Thyroid gland (tissue), 4 donors: ENCODE results near the gene MGST3. TPM values are rescaled to one million over a fixed set of nuclear protein-coding genes. Genes with fewer than 3 reads are reported as not detected.

Experiments used
- DNase-seq, 2 donors: peaks; one replicate each; pipeline ENCODE4 v3.0.0-alpha.2; 2019
- H3K27ac ChIP-seq, 3 donors: fragments of 200-600 bp; sonication (generic); 1 replicate in 2 of 3; 2 replicates in 1 of 3; pipeline ENCODE4 v1.5.1; 2016 to 2019; ENCODE audit warnings: mild to moderate bottlenecking in 1 of 3, moderate library complexity in 1 of 3
- H3K27me3 ChIP-seq: fragments of 200-600 bp; sonication (generic); one replicate; pipeline ENCODE4 v1.5.1; 2019
- H3K36me3 ChIP-seq, 2 donors: fragments of 200-600 bp; sonication (generic); one replicate each; pipeline ENCODE4 v1.5.1; 2016 to 2019
- H3K4me1 ChIP-seq, 2 donors: fragments of 200-600 bp; sonication (generic); one replicate each; pipeline ENCODE4 v1.5.1; 2017 to 2019
- H3K4me3 ChIP-seq, 3 donors: fragments of 200-600 bp; sonication (generic); replicated peaks in 1 of 3; 1 replicate in 2 of 3; 2 replicates in 1 of 3; pipeline ENCODE4 v1.5.1; 2016; ENCODE audit warnings: mild to moderate bottlenecking in 1 of 3
- H3K9me3 ChIP-seq: fragments of 200-600 bp; sonication (generic); one replicate; pipeline ENCODE4 v1.5.1; 2017
- POLR2A ChIP-seq, 2 donors: fragments of 450-650 bp; IDR thresholded peaks; one replicate each; pipeline ENCODE4 v1.6.1; 2017; ENCODE audit warnings: antibody characterized with exemption in 2 of 2, mild to moderate bottlenecking in 2 of 2, moderate library complexity in 1 of 2
- WGBS, 2 donors: methylation state at CpG; one replicate each; pipeline ENCODE4 v1.1.5; 2017; 5-methylcytosine and 5-hydroxymethylcytosine counted together
- intact Hi-C: fragments of 100-400 bp; cut with DNase I; formaldehyde crosslinking; loops from one replicate; pipeline ENCODE4 v1.15.1; 2023
- total RNA-seq, 4 donors: library from RNA; depleted of rRNA; stranded (reverse); fragments of >200 nt; gene quantifications; one replicate each; pipeline ENCODE4 v1.2.3, GENCODE V29; 2016
- TF ChIP-seq, protein P1 (sequence below), 6 experiments: fragments of 200-600 bp in 3 of 6; fragments of 450-650 bp in 3 of 6; sonication (generic) in 3 of 6; IDR thresholded peaks; one replicate each; pipeline ENCODE4 v1.5.1; 2016 to 2019; ENCODE audit warnings: antibody characterized with exemption in 6 of 6, mild to moderate bottlenecking in 2 of 6, inconsistent platforms in 1 of 6, moderate library complexity in 1 of 6

Gene MGST3
- total RNA-seq, 4 donors from 2014 or later: 146 to 366 (median 307) TPM

DNA sequence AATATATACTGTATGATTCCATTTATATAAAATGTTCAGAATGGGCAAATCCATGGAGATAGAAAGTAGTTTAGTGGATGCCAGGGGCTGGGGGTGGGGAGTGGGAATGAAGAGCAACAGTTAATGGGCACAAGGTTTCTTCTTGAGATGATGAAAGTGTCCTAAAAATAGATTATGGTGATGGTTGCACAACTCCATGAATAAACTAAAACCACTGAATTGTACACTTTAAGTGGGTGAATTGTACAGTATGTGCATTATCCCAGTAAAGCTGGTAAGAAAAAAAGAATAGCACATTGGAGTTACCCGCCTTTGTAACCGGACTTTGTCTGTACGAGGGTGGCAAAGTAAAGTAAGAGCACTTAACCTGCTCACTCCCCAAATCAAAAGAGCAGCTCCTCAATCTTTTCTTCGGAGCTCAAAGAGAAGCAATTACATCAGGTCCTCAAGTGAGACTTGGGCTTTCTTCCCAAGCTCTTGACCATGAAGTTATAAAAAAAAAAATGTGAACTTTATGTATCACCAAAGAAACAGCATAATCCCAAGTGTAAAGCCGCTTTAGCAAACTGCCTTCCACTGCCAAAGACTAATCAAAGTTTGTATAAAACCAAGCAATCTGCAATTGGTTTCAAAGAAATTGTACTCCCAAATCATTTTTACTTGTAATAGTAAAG lies 35.3 kb downstream of the MGST3 start:
- no peaks in the 10 kb centered on the region for H3K9me3 ChIP-seq
- H3K36me3 ChIP-seq: peaks cover 6 to 49% of the 10 kb centered on the region in 2 donors
- intact Hi-C loops: no loop called here
- peak overlapping the region; percentile 6 to 52 (median 50) for H3K27ac ChIP-seq
- no peaks in the 10 kb centered on the region for H3K27me3 ChIP-seq
- H3K4me3 ChIP-seq: no peak overlapping the region
- DNase-seq: peak; percentile 57 to 61
- WGBS, 2 donors: 29 to 37% methylated on average over 5 of the region's 5 CpGs
- no peak for TF ChIP-seq POLR2A (IDR thresholded peaks at IDR 0.05)
- TF ChIP-seq, protein P1, sequence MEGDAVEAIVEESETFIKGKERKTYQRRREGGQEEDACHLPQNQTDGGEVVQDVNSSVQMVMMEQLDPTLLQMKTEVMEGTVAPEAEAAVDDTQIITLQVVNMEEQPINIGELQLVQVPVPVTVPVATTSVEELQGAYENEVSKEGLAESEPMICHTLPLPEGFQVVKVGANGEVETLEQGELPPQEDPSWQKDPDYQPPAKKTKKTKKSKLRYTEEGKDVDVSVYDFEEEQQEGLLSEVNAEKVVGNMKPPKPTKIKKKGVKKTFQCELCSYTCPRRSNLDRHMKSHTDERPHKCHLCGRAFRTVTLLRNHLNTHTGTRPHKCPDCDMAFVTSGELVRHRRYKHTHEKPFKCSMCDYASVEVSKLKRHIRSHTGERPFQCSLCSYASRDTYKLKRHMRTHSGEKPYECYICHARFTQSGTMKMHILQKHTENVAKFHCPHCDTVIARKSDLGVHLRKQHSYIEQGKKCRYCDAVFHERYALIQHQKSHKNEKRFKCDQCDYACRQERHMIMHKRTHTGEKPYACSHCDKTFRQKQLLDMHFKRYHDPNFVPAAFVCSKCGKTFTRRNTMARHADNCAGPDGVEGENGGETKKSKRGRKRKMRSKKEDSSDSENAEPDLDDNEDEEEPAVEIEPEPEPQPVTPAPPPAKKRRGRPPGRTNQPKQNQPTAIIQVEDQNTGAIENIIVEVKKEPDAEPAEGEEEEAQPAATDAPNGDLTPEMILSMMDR (IDR thresholded peaks at IDR 0.05): no peak
- peaks cover 16 to 18% of the 10 kb centered on the region in 2 donors for H3K4me1 ChIP-seq

GRCh38 chr1:165668184-165668583 lies 37.1 kb downstream of the MGST3 start:
- Histone ChIP-seq H3K27ac (no peak overlapping the region), H3K36me3 (peaks cover 6 to 45% of the 10 kb centered on the region in 2 donors), H3K4me1 (peaks cover 16 to 18% of the 10 kb centered on the region in 2 donors), H3K4me3 (no peak overlapping the region), H3K27me3 (no peaks in the 10 kb centered on the region), H3K9me3 (no peaks in the 10 kb centered on the region)
- intact Hi-C loops: no loop called here
- TF ChIP-seq POLR2A (IDR thresholded peaks at IDR 0.05): no peak
- TF ChIP-seq, protein P1 (IDR thresholded peaks at IDR 0.05): no peak
- WGBS, 2 donors: 93 to 96% methylated on average over 3 of the region's 3 CpGs
- no peak for DNase-seq

- Histone ChIP-seq H3K9me3 (no peaks in the 10 kb centered on the region), H3K36me3 (peaks cover 13 to 33% of the 10 kb centered on the region in 2 donors), H3K27ac (no peak overlapping the region), H3K27me3 (no peaks in the 10 kb centered on the region), H3K4me1 (peaks cover 8 to 10% of the 10 kb centered on the region in 2 donors), H3K4me3 (no peak overlapping the region)
- 71 to 97% methylated on average over 2 of the region's 2 CpGs for WGBS, 2 donors
- no peak for DNase-seq
- intact Hi-C loops: no loop called here
- no peak for TF ChIP-seq POLR2A (IDR thresholded peaks at IDR 0.05)
- TF ChIP-seq, protein P1 (IDR thresholded peaks at IDR 0.05): no peak
These were observed 40.5 kb downstream of the MGST3 start for GRCh38 chr1:165671526-165671925.

- intact Hi-C loops: no loop called here
These were observed 43.6 kb downstream of the MGST3 start for GRCh38 chr1:165674599-165674998.

GRCh38 chr1:165675794-165676193 lies 44.8 kb downstream of the MGST3 start:
- TF ChIP-seq, protein P1 (IDR thresholded peaks at IDR 0.05): no peak
- TF ChIP-seq POLR2A (IDR thresholded peaks at IDR 0.05): no peak
- WGBS, 2 donors: 90 to 94% methylated on average over 1 of the region's 1 CpG
- intact Hi-C loops: no loop called here
- no peaks in the 10 kb centered on the region for H3K9me3 ChIP-seq
- no peaks in the 10 kb centered on the region for H3K27me3 ChIP-seq
- no peak overlapping the region for H3K4me3 ChIP-seq
- peaks cover 23 to 49% of the 10 kb centered on the region in 2 donors for H3K36me3 ChIP-seq
- H3K4me1 ChIP-seq: no peaks in the 10 kb centered on the region
- DNase-seq: no peak
- H3K27ac ChIP-seq: no peak overlapping the region

More at GRCh38 chr1:165674599-165674998, 43.6 kb downstream of the MGST3 start:
- DNase-seq: no peak
- H3K4me3 ChIP-seq: no peak overlapping the region
- H3K36me3 ChIP-seq: peaks cover 22 to 40% of the 10 kb centered on the region in 2 donors
- TF ChIP-seq, protein P1 (IDR thresholded peaks at IDR 0.05): no peak
- no peak for TF ChIP-seq POLR2A (IDR thresholded peaks at IDR 0.05)
- no peaks in the 10 kb centered on the region for H3K9me3 ChIP-seq
- H3K27me3 ChIP-seq: no peaks in the 10 kb centered on the region
- H3K4me1 ChIP-seq: no peaks in the 10 kb centered on the region
- H3K27ac ChIP-seq: no peak overlapping the region
- WGBS, 2 donors: 93% methylated on average over 8 of the region's 8 CpGs
